Measurements from ENCODE around the gene MYH15.

The MYH15 gene

GRCh38 chr3:108509263-108509662 lies 1.1 kb downstream of the MYH15 start:
- DNase-seq (ENCODE audit: low spot score): no peak

DNA sequence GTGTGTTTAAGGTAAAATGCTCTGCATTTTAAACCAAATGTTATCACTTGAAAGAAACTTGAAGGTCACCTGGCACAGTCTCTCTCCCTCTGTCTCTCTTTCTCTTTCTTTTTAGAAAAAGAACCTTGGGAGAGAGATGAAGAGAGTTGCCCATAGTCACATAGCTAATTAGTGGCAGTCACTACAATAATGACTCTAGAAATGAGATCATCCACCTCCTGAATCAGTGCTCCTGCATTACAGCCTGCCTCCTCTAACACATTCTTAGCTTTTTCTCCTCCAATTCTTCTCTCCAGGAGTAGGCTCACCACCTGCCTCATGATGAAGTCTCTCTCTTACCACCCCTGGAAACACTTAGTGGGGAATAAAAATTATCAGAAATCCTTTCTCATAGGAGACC lies 2.5 kb downstream of the MYH15 start:
- no peak for DNase-seq (ENCODE audit: low spot score)

DNA sequence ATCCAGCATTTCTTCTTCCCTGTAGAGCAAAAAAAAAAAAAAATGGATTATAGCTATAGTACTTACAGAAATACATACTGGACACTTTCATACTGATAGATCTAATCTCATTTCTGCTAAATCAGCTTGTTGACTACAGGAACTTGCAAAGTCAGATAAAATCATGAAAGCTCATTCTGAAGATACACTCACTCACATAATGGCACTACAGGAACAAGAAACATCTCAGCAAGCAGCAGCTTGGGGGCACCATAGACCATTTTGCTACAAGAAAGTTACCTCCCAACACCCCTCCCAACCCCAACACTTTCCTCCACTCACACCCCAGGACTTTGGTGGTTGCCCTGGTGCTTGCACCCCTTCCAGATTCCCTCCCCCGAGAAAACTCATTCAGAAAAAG lies 4.6 kb downstream of the MYH15 start:
- DNase-seq (ENCODE audit: low spot score): no peak

- DNase-seq (ENCODE audit: low spot score): no peak
Measured at GRCh38 chr3:108503722-108504121, 6.7 kb downstream of the MYH15 start.

GRCh38 chr3:108501535-108501934 lies 8.9 kb downstream of the MYH15 start:
- DNase-seq (ENCODE audit: low spot score): no peak

GRCh38 chr3:108500728-108501127 lies 9.7 kb downstream of the MYH15 start:
- no peak for DNase-seq (ENCODE audit: low spot score)

DNA sequence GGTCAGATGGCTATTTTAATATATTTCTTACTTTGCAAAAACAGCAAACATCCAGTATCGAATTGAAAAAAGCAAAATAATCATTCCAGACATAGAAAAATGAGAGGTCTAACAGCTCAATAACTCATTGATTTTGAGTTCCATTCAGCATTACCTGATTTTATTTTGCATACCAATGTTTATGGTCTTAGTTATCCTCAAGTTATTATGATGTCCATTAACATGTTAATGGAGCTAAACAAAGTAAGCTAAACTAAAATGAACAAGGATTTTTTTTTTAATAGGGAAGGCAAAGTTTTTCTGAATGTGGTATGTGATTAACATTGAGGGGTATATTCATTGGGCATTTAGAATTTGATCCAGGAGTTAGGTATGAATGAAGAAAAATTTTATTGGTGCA lies 13.1 kb downstream of the MYH15 start:
- DNase-seq (ENCODE audit: low spot score): no peak

- no peak for DNase-seq (ENCODE audit: low spot score)
Measured at GRCh38 chr3:108495717-108496116, 14.7 kb downstream of the MYH15 start.

DNA sequence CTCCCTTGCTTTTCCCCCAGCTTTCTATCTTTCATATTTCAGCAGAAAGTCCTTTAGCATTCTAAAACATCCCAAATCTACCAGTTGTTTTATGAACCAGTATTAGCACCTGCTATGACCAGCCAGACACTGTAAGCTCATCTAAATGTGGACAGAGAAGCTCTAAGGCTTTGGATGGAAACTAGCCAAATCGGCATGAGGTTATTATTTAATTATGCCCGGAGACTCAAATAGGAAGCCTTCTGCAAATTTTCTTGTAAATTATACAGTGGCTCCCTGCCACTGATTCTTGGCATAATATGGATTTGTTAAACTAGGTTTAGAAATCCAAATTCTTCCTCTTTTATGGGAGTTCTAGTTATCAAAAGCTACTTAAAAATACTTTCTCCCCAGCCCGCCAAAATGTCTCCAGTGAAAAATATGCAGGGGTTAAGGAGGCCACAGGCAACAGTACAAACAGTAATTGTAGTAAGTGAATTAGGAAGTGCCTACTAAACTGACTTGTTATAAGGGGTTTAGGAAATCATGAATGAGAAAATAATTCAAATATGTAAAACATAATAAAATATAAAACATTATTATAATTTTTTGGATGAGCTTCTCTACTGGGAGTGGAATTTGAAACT lies 15.4 kb downstream of the MYH15 start:
- DNase-seq (ENCODE audit: low spot score): no peak

DNA sequence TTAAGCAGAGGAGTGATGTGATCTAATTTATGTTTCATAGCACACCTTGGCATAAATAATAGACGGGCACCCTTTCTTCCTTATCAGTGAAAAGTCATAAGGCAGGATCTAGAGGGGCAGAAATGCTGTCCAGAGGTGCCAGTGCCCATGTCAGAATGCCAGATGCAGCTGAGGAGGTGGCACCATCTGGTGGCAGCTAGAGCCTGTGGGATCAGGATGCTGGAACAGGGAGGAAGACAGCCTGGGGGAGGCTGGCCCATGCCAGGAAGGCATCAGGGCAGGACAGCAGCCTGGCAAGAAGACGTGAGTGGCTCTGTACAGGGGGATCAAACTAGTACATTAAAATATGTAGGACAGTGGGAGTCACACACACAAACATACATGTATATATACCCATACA lies 16.5 kb downstream of the MYH15 start:
- DNase-seq (ENCODE audit: low spot score): no peak

DNA sequence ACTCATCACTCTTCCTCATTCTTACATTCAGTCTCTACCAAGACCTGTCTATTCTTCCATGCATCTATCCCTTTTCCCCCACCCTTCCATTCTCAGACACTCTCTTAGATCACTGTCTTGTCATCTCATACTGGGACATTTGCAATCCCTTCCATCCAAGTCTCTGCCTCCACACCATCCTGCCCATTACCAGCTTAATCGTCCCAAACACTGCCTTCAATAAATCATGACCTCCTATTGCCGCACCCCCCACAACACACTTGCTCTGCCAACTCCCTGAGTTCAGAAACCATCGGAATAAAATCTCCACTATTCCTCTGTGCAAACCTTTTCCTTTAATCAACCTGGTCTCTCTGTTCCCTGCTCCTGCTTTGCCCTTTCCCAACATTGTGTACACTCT lies 18.9 kb downstream of the MYH15 start:
- no peak for DNase-seq (ENCODE audit: low spot score)

DNA sequence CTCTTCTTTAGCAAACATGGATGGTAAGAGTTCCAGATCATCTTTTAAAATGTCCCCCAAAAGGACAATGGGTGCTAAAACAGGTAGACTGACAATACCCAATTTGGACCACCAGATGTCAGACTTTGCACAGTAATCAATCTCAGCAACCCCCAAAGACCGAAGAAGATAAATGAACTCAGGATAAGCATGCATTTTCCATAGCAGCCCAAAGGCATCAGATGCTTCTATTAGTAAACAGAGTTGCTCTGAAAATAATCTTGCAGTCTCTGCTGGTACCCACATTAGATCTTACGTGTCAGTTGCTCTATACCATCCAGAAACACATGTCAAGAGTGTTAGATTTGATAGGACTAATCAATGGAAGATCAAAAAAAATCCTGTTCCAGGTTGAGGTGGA lies 20.6 kb downstream of the MYH15 start:
- DNase-seq (ENCODE audit: low spot score): peak; percentile 36

GRCh38 chr3:108488631-108489030 lies 21.8 kb downstream of the MYH15 start:
- no peak for DNase-seq (ENCODE audit: low spot score)

DNA sequence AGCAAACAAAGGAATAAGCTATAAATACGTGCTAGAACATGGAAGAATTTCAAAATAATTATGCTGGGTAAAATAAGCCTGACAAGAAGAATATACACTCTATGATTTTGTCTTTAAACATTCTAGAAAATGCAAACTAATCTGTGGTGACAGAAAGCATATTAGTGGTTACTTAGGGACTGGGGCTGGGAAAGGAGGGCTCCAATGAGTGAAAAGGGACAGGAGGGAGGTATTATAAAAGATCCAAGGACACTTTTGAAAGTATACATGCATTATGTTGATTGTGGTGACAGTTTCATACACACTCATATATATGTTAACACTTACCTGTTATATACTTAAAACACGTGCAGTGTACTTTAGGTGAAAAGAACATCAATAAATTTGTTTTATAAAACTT lies 23.0 kb downstream of the MYH15 start:
- DNase-seq (ENCODE audit: low spot score): no peak

GRCh38 chr3:108486941-108487340 lies 23.5 kb downstream of the MYH15 start:
- DNase-seq (ENCODE audit: low spot score): no peak

GRCh38 chr3:108486338-108486737 lies 24.1 kb downstream of the MYH15 start:
- DNase-seq (ENCODE audit: low spot score): no peak

GRCh38 chr3:108485146-108485545 lies 25.2 kb downstream of the MYH15 start:
- no peak for DNase-seq (ENCODE audit: low spot score)

GRCh38 chr3:108479224-108479623 lies 31.2 kb downstream of the MYH15 start:
- no peak for DNase-seq (ENCODE audit: low spot score)

GRCh38 chr3:108477511-108478147 lies 32.8 kb downstream of the MYH15 start:
- DNase-seq (ENCODE audit: low spot score): peak; percentile 57

- DNase-seq (ENCODE audit: low spot score): no peak
Measured at GRCh38 chr3:108475220-108475782, 35.1 kb downstream of the MYH15 start.

GRCh38 chr3:108474581-108474980 lies 35.8 kb downstream of the MYH15 start:
- DNase-seq (ENCODE audit: low spot score): no peak

GRCh38 chr3:108473711-108474110 lies 36.7 kb downstream of the MYH15 start:
- DNase-seq (ENCODE audit: low spot score): no peak

GRCh38 chr3:108472001-108472591 lies 38.3 kb downstream of the MYH15 start:
- DNase-seq (ENCODE audit: low spot score): no peak

All from hematopoietic multipotent progenitor cell treated with erythropoietin and hydrocortisone succinate and interleukin-3 and kit ligand, for 17 days (in vitro differentiated cells).